GM19438 (cell line): ENCODE results near the gene TTLL13.

Experiments used
- ATAC-seq: cut with Tn5 transposase; IDR thresholded peaks from one replicate; pipeline ENCODE4 v1.9.1; 2021; ENCODE audit warnings: low read depth; ENCODE audit not compliant: unreplicated experiment

TTLL13 gene

GRCh38 chr15:90307661-90308060 lies 58.3 kb downstream of the TTLL13 start:
- no peak for ATAC-seq

GRCh38 chr15:90309020-90309419 lies 59.7 kb downstream of the TTLL13 start:
- ATAC-seq, result no peak
